Stimulated activated CD8-positive, alpha-beta memory T cell treated with anti-CD3 and anti-CD28 coated beads, Interleukin-15, amount 100 ng/mL, for 1 hour (primary cell): Measurements from ENCODE around the gene SMAD6.

Source experiments
- DNase-seq: peaks from one replicate; pipeline ENCODE4 v3.0.0-alpha.2; 2020; ENCODE audit warnings: low read depth

Gene SMAD6

DNA sequence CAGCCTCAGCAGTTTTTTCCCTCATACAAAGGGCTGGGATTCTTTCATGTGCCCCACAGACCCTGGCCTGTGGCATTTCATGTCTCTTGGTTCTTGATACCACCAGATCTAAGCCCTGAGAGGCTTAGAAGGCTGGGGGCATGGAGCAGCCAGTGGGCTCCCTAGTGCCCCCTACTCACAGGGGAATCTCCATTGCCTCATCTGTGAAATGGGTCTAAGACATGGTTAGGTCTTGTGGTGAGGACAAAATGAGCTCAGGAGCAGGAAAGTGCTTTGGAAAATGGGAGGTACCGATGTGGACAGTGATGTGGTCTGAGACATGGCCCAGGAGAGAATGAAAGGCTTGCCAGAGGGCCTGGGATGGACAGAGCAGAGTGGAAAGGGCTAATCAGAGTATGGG is 94.3 kb downstream of the SMAD6 start:
- no peak for DNase-seq

GRCh38 chr15:66797921-66798320 is 95.9 kb downstream of the SMAD6 start:
- DNase-seq, result no peak

GRCh38 chr15:66798426-66799061 is 96.5 kb downstream of the SMAD6 start:
- no peak for DNase-seq

- no peak for DNase-seq
These were observed 97.2 kb downstream of the SMAD6 start for GRCh38 chr15:66799242-66799641.

- no peak for DNase-seq
These were observed 98.7 kb downstream of the SMAD6 start for GRCh38 chr15:66800584-66801235.

DNA sequence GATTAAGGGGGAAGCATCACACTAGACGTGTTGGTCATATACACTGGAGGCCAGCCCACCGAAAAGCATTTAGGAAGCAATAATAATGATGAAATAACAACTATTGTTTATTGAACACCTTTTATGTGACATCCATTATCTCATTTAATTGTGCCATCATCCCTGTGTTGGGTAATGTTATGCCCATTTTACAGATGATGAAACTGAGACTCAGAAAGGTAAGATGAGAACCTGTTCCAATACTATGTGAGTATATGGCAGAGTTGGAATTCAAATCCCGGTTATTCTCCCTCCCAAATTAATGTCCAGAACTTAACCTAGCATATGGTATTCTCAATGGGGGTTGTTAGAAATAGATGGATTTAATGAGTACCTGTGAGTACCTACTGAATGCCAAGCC is 99.2 kb downstream of the SMAD6 start:
- no peak for DNase-seq

- DNase-seq, result no peak
These were observed 100.3 kb downstream of the SMAD6 start for GRCh38 chr15:66802025-66803001.

DNA sequence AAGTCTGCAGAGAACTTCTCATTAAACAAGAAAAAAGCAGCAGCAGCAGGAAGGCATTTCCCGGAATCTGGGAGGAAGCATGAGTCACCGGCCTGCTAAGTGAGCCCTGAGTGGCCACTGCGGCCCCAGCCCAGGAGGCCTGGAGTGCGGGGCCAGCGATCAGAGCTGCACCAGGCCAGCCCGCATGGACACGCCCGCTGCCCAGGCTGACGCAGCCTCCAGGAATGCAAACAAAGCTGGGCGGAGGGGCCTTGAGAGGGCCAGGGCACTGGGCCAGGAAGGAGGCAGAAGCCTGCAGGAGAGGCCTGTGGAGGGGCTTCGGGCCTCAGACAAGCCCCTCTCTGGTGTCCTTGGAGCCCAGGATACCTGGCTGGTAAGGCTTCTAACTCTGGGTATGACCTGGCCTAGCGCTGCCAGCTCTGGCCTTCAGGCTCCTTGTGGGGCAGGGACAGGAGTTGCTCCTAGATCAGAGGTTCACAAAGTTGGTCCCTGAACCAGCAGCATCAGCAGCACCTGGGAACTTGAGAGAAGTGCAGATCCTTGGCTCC is 101.2 kb downstream of the SMAD6 start:
- DNase-seq, result no peak

DNA sequence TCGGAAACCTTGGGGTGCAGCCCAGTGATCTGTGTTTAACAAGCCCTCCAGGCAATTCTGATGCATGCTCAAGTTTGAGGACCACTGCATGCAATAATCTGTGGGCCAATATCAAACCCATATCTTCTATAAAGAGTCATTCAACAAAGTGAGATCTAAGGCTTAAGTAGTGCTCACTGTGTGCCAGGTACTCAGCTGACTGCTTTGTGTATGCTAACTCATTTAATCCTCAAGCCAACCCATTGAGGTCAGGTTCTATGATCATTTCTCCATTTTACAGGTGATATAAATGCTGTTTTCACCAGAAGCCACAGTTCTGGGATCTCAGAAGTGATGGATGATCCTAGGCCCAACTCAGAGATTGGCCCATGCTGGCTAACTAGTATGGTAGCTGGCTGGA is 101.7 kb downstream of the SMAD6 start:
- DNase-seq, result no peak

DNA sequence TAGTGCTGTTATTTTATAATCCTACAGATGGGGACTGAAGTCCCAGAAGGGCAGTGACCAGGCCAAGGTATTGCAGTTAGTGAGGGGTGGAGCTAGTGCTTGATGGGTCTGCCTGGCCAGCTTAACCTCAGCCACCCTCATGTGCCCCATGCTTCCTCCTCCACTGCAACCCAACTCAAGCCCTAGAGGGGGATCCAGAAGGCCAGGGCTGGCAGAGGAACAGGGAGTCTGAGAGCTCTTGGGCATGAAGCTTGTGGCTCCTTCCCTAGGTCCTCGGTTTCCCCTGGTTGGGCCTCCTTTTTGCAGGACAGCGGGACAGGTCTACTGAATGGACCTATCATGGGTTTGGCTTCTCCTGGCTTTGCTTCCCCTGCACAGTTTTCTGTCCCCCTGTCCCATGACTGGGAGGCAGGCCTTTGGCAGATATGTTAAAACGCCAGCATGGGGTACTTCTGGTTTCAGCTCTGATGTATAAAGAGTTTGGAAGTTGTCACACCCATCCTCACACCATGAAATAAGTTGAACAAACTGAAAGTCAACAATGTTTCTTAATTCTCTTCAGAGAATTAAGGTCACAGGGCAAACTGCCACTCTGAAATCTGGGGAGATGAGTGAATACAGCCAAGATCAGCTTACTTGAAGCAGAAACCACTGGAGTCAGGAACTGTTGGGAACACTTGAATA is 103.3 kb downstream of the SMAD6 start:
- no peak for DNase-seq

GRCh38 chr15:66808181-66808824 is 106.3 kb downstream of the SMAD6 start:
- no peak for DNase-seq

- DNase-seq, result no peak
These were observed 107.6 kb downstream of the SMAD6 start for GRCh38 chr15:66809664-66810063.

- no peak for DNase-seq
These were observed 113.3 kb downstream of the SMAD6 start for GRCh38 chr15:66815318-66815717.

DNA sequence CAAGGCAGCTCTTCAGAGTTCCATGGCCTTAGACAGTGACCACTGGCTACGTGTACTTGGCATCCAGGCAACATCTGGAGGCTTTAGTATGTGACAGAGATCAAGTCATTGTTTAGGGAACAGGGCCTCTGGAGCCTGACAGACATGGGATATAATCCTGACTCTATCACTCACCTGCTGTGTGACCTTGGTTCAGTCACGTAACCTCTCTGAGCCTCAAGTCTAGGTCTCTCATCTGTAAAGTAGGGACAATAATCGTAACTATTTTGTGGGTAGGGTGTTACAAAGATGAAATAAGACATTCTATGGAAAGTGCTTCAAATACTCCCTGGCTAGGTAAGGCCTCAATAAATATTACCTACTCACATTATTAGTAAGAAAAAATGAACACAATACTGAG is 114.2 kb downstream of the SMAD6 start:
- no peak for DNase-seq

DNA sequence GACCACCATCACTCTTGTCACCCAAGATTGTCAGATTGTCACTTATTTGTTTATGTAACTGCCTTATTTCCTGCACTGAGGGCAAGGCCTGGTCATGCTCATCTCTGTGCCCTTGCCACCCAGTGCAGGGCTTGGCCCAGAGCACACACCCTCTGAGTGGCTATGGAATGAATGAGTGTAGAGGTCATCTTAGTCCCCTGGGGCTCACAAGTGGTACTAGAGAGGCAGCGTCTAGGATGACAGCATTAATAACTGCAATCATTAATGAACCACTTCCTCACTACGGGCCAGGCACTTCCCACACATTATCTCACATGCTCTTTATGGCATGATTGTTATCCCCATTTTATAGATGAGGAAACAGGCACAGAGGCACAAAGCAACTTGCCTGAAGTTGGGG is 117.0 kb downstream of the SMAD6 start:
- DNase-seq, result no peak

GRCh38 chr15:66820481-66821176 is 118.6 kb downstream of the SMAD6 start:
- DNase-seq, result no peak

DNA sequence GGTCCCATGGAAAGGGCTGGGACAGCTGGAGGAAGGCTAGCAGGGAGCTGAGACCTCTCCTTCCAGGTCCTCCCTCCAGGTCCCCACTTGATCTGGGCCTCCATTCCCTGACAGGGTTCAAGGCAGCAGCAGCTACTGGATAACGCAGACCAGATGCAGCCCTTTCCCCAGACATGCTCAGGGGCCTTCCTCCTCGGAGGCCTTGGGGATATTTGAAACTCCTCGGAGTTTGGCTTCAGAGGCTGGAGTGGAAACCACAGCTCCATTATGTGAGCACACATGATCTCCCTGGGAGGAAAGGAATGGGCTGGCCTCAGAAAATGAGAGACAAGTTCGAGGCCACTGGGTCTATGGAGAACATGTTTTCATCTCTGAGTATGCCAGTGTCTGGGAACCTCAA is 119.3 kb downstream of the SMAD6 start:
- DNase-seq, result no peak

GRCh38 chr15:66822114-66822513 is 120.1 kb downstream of the SMAD6 start:
- no peak for DNase-seq

DNA sequence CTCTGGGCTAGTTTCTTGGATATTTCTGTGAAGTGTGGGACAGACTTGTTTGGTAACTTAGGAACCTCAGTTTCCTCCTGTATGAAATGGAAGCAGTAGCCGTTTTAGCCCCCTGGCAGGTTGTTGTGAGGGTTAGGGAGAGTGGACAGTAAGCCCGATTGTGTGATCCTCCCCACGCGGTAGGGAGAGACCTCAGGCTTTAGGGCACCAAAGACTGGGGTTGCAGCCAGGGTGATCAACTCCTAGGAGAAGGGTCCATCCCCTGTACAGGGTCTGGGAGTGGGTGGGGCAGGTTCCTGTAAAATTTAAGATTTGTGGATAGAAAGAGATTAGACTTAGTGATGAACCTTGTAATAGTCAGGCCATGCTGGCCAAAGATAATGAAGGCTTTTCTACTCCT is 120.5 kb downstream of the SMAD6 start:
- no peak for DNase-seq

GRCh38 chr15:66823601-66824000 is 121.6 kb downstream of the SMAD6 start:
- DNase-seq, result no peak

GRCh38 chr15:66824424-66824823 is 122.4 kb downstream of the SMAD6 start:
- DNase-seq, result no peak
